Uterus (tissue), 4 donors: ENCODE data around the gene PNLIP. TPM values are rescaled to one million over a fixed set of nuclear protein-coding genes. Genes with fewer than 3 reads are reported as not detected.

Experiments used
- DNase-seq, 2 donors: peaks; one replicate each; pipeline ENCODE4 v3.0.0-alpha.2; 2019 to 2020
- H3K27ac ChIP-seq, 2 donors: fragments of 200-600 bp; sonication (generic); 1 replicate in 1 of 2; 2 replicates in 1 of 2; pipeline ENCODE4 v1.5.1; 2016 to 2018
- H3K27me3 ChIP-seq, 2 donors: fragments of 200-600 bp; sonication (generic); one replicate each; pipeline ENCODE4 v1.5.1; 2018 to 2019; ENCODE audit warnings: control low read depth in 1 of 2
- H3K36me3 ChIP-seq, 2 donors: fragments of 200-600 bp; sonication (generic); one replicate each; pipeline ENCODE4 v1.5.1; 2019; ENCODE audit warnings: control low read depth in 1 of 2
- H3K4me1 ChIP-seq, 2 donors: fragments of 200-600 bp; sonication (generic); one replicate each; pipeline ENCODE4 v1.5.1; 2018 to 2019; ENCODE audit warnings: control low read depth in 1 of 2
- H3K4me3 ChIP-seq, 2 donors: fragments of 200-600 bp; sonication (generic); 1 replicate in 1 of 2; 2 replicates in 1 of 2; pipeline ENCODE4 v1.5.1; 2018 to 2019; ENCODE audit warnings: mild to moderate bottlenecking in 1 of 2
- H3K9me3 ChIP-seq, 2 donors: fragments of 200-600 bp; sonication (generic); one replicate each; pipeline ENCODE4 v1.5.1; 2019; ENCODE audit warnings: control low read depth in 1 of 2
- POLR2A ChIP-seq, 2 donors: fragments of 450-650 bp; IDR thresholded peaks; one replicate each; pipeline ENCODE4 v1.6.1; 2016; ENCODE audit warnings: antibody characterized with exemption in 2 of 2, mild to moderate bottlenecking in 1 of 2, moderate library complexity in 1 of 2
- intact Hi-C: fragments of 100-400 bp; cut with DNase I; formaldehyde crosslinking; loops from one replicate; pipeline ENCODE4 v1.15.1; 2023; ENCODE audit warnings: low total_unique reads
- small RNA-seq: library from RNA; depleted of rRNA; stranded (forward); fragments of <200 nt; gene quantifications from one replicate; pipeline ENCODE3, GENCODE V24; 2016
- total RNA-seq, 4 donors: library from RNA; depleted of rRNA in 3 of 4; stranded (reverse); fragments of >200 nt in 3 of 4; gene quantifications; one replicate each; pipeline versions ENCODE4 v1.1.0 to v1.2.4, GENCODE V29; 2014 to 2023
- TF ChIP-seq, protein P1 (sequence below), 4 experiments: fragments of 200-600 bp in 2 of 4; fragments of 450-650 bp in 2 of 4; sonication (generic) in 2 of 4; IDR thresholded peaks; one replicate each; pipeline ENCODE4 v1.5.1; 2016 to 2019; ENCODE audit warnings: antibody characterized with exemption in 4 of 4, mild to moderate bottlenecking in 2 of 4, moderate library complexity in 1 of 4
- donor health status: DM: yes; HTN: yes; CAD: no.

PNLIP gene
- total RNA-seq, 4 donors from 2014 or later, result not detected

DNA sequence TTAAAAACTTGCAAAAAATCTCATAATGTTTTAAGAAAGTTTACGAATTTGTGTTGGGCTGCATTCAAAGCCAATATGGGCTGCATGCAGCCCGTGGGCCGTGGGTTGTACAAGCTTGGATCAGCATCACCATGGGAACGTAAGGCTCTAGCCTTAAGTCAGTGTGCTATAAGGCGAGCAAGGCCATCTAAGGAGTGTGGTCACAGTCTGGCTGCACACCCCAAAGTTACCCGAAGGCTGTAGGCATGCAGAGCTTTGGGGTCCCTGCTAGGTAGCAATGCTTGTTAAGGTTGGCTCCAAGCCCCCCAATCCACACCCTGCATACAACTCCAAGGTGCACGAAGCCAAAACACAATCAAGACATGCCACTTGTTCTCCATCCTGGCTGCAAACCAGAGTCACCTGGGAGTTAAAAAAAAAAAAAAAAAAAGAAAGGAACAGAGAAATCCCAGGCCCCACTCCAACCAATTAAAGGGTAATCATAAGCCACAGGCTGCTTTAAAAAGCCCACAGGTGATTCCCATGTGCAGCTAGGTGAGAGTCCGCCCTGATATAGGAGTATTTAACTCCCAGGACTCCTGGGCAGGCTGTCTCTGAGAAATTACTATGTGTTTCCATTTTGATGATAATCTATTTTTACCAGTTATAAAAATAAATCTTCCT is 66.5 kb downstream of the PNLIP start:
- no peak overlapping the region for H3K27ac ChIP-seq
- H3K27me3 ChIP-seq, result no peaks in the 10 kb centered on the region
- H3K4me3 ChIP-seq, result no peak overlapping the region
- no peak for TF ChIP-seq POLR2A (IDR thresholded peaks at IDR 0.05)
- TF ChIP-seq, protein P1, sequence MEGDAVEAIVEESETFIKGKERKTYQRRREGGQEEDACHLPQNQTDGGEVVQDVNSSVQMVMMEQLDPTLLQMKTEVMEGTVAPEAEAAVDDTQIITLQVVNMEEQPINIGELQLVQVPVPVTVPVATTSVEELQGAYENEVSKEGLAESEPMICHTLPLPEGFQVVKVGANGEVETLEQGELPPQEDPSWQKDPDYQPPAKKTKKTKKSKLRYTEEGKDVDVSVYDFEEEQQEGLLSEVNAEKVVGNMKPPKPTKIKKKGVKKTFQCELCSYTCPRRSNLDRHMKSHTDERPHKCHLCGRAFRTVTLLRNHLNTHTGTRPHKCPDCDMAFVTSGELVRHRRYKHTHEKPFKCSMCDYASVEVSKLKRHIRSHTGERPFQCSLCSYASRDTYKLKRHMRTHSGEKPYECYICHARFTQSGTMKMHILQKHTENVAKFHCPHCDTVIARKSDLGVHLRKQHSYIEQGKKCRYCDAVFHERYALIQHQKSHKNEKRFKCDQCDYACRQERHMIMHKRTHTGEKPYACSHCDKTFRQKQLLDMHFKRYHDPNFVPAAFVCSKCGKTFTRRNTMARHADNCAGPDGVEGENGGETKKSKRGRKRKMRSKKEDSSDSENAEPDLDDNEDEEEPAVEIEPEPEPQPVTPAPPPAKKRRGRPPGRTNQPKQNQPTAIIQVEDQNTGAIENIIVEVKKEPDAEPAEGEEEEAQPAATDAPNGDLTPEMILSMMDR (IDR thresholded peaks at IDR 0.05), result no peak
- no peaks in the 10 kb centered on the region for H3K36me3 ChIP-seq
- DNase-seq, result no peak
- intact Hi-C loops, result no loop called here
- no peaks in the 10 kb centered on the region for H3K4me1 ChIP-seq
- no peaks in the 10 kb centered on the region for H3K9me3 ChIP-seq

GRCh38 chr10:116613471-116613870 is 67.7 kb downstream of the PNLIP start:
- no peak for DNase-seq
- no peaks in the 10 kb centered on the region for H3K9me3 ChIP-seq
- no peak overlapping the region for H3K4me3 ChIP-seq
- H3K36me3 ChIP-seq, result no peaks in the 10 kb centered on the region
- intact Hi-C loops, result no loop called here
- TF ChIP-seq POLR2A (IDR thresholded peaks at IDR 0.05), result no peak
- TF ChIP-seq, protein P1 (IDR thresholded peaks at IDR 0.05), result no peak
- H3K4me1 ChIP-seq, result no peaks in the 10 kb centered on the region
- no peaks in the 10 kb centered on the region for H3K27me3 ChIP-seq
- H3K27ac ChIP-seq, result no peak overlapping the region

GRCh38 chr10:116614796-116615195 is 69.1 kb downstream of the PNLIP start:
- H3K27ac ChIP-seq, result no peak overlapping the region
- H3K36me3 ChIP-seq, result no peaks in the 10 kb centered on the region
- intact Hi-C loops, result no loop called here
- DNase-seq, result no peak
- H3K4me3 ChIP-seq, result no peak overlapping the region
- H3K27me3 ChIP-seq, result no peaks in the 10 kb centered on the region
- TF ChIP-seq, protein P1 (IDR thresholded peaks at IDR 0.05), result no peak
- no peak for TF ChIP-seq POLR2A (IDR thresholded peaks at IDR 0.05)
- H3K9me3 ChIP-seq, result no peaks in the 10 kb centered on the region
- H3K4me1 ChIP-seq, result no peaks in the 10 kb centered on the region

GRCh38 chr10:116615199-116615776 is 69.6 kb downstream of the PNLIP start:
- TF ChIP-seq, protein P1 (IDR thresholded peaks at IDR 0.05), result no peak
- TF ChIP-seq POLR2A (IDR thresholded peaks at IDR 0.05), result no peak
- Histone ChIP-seq H3K36me3 (no peaks in the 10 kb centered on the region), H3K4me3 (no peak overlapping the region), H3K27ac (no peak overlapping the region), H3K27me3 (no peaks in the 10 kb centered on the region), H3K9me3 (no peaks in the 10 kb centered on the region), H3K4me1 (no peaks in the 10 kb centered on the region)
- intact Hi-C loops, result no loop called here
- no peak for DNase-seq

Small RNA genes lying within 50 kb of the gene (small RNA-seq; reads per million reads assigned to genes)
- gene RNU6-1090P, result not detected

Other genes starting within 250 kb of the PNLIP start
- gene CCDC172, start 221.5 kb upstream of the PNLIP start, total RNA-seq, result not detected
- gene PNLIPRP3, start 118.1 kb upstream of the PNLIP start, total RNA-seq, result under 1 TPM in 1 of 4 donors, not detected in 3; 0.07 TPM
- not detected for gene PNLIPRP1, start 45.0 kb downstream of the PNLIP start, total RNA-seq
- gene PNLIPRP2, start 75.0 kb downstream of the PNLIP start, total RNA-seq, result not detected
- gene HSPA12A, start 196.6 kb downstream of the PNLIP start, total RNA-seq, result 10 to 100 TPM in 2 of 4 donors, 1 to 10 TPM in 2; 4.9 to 32.0 (median 16.0) TPM